Measurements from ENCODE around the gene LRRFIP2. TPM values are rescaled to one million over a fixed set of nuclear protein-coding genes. Genes with fewer than 3 reads are reported as not detected.

The LRRFIP2 gene
- total and polyA plus RNA-seq, 2 of the 8 experiments (the other 6 are each of a cell fraction or from before 2014, with no cell fraction given): 8.8 to 25.6 TPM

DNA sequence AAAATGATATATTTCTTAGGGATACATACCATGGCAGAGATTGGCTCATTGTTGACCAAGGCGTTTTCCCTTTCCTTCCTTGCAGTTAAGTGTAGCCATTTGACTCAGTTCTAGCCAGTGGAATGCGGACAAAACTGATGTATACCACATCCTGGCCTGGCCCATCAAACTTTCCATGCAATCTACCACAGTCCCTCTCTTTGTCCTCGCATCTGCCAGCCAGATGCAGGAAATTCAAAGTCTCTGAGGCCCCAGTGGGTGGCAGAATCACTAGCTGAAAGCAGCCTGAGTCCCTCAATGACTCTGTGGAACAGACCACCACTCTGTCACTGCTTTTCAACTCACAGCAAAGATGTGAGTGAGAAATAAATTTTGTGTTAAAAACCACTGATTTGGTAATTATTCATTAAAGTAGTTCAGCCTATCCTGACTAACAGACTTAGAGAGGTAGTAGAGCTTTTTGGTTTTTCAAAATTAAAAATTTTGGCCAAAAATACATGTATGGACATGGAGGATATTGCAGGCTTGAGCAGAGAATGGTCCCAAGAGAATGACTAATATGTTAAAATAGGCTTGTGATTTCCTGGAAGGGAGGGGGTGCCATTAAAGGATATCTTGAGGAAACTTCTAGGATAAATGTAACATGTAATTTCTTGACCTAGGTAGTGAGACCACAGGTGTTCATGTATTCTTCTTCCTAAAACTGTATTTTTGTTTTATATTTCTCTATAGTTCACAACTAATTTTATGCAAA lies 10.9 kb downstream of the LRRFIP2 start:
- no peak overlapping the region for H2BK15ac ChIP-seq (ENCODE audit: low read length)
- no peak overlapping the region for H2BK120ac ChIP-seq (replicated peaks; ENCODE audit: low read depth, low read length)
- H2BK5ac ChIP-seq (ENCODE audit: low read depth, low read length): no peak overlapping the region
- no peak overlapping the region for H3K56ac ChIP-seq (replicated peaks; ENCODE audit: insufficient read length, low read depth, low read length)
- no peak overlapping the region for H4K5ac ChIP-seq (ENCODE audit: insufficient read length, low read depth, low read length)
- no peaks in the 10 kb centered on the region for H3K27me3 ChIP-seq (replicated peaks in 1 of 4; ENCODE audit: control insufficient read depth in 3 of 4, extremely low read depth in 1 of 4, insufficient read depth in 3 of 4, low read length in 3 of 4)
- no peaks in the 10 kb centered on the region for H3K79me1 ChIP-seq (ENCODE audit: low read depth, low read length)
- no peaks in the 10 kb centered on the region; a peak in 1 of 7 replicates for H3K4me1 ChIP-seq (replicated peaks in 1 of 4; ENCODE audit: control insufficient read depth in 3 of 4, insufficient read depth in 4 of 4, low read length in 3 of 4)
- H2AFZ ChIP-seq (ENCODE audit: low read length): no peak overlapping the region
- H3K4ac ChIP-seq (replicated peaks; ENCODE audit: insufficient read length, low read depth, low read length): no peak overlapping the region
- POLR2A ChIA-PET (ENCODE audit: partially characterized antibody): interaction anchor here (0.9 kb wide), 1 partner anchor 189 kb away, joined by 3 read pairs; no protein-coding TSS in a partner anchor
- H3K9ac ChIP-seq (replicated peaks in 1 of 4; ENCODE audit: extremely low read depth in 1 of 4, low read depth in 3 of 4, low read length in 3 of 4): no peak overlapping the region
- H2AK5ac ChIP-seq (ENCODE audit: low read depth, low read length): no peak overlapping the region
- CTCF ChIA-PET (ENCODE audit: partially characterized antibody): interaction anchor here (1.1 to 1.7 kb wide), 2 partner anchors 21 to 50 kb away, joined by 3 read pairs; no protein-coding TSS in a partner anchor
- H3K4me2 ChIP-seq (ENCODE audit: insufficient read depth in 1 of 2, low read depth in 2 of 2, low read length in 2 of 2): no peak overlapping the region
- no peak for FAIRE-seq
- no peak overlapping the region for H3K4me3 ChIP-seq (ENCODE audit: extremely low read depth in 1 of 4, insufficient read depth in 2 of 4, low read depth in 3 of 4, low read length in 4 of 4)
- TF ChIP-seq TEAD4 (IDR thresholded peaks at IDR 0.05; ENCODE audit: low read depth, low read length): 0 out of 2 replicates have a peak, but pooled peaks have one; percentile 41
- no peak for TF ChIP-seq POLR2AphosphoS5 (IDR thresholded peaks at IDR 0.05; ENCODE audit: low read depth, low read length)
- no peak for TF ChIP-seq TCF12 (IDR thresholded peaks at IDR 0.05; ENCODE audit: low read depth, low read length)
- H4K20me1 ChIP-seq (replicated peaks in 1 of 2; ENCODE audit: control insufficient read depth in 1 of 2, insufficient read depth in 2 of 2, low read length in 2 of 2): peaks cover 0 to 3% of the 10 kb centered on the region in 2 experiments
- H3K18ac ChIP-seq (ENCODE audit: extremely low read depth, low read length): no peak overlapping the region
- H3K14ac ChIP-seq (ENCODE audit: insufficient read length): no peak overlapping the region
- H2BK20ac ChIP-seq (ENCODE audit: low read length): no peak overlapping the region
- no peak overlapping the region for H3K23ac ChIP-seq (ENCODE audit: insufficient read length)
- H3K27ac ChIP-seq (ENCODE audit: low read depth, low read length): no peak overlapping the region
- DNase-seq (ENCODE audit: low read depth in 1 of 2, low spot score in 2 of 2): no peak
- H3K23me2 ChIP-seq (ENCODE audit: low read depth, low read length): no peaks in the 10 kb centered on the region
- H4K91ac ChIP-seq (replicated peaks; ENCODE audit: insufficient read length, low read length): no peak overlapping the region
- H2BK12ac ChIP-seq (ENCODE audit: low read depth, low read length): no peak overlapping the region
- H3K36me3 ChIP-seq (ENCODE audit: control insufficient read depth in 2 of 4, insufficient read depth in 4 of 4, low read length in 3 of 4): no peaks in the 10 kb centered on the region; a peak in 1 of 8 replicates
- no peak overlapping the region for H4K8ac ChIP-seq (ENCODE audit: extremely low read depth, insufficient read depth, low read length)
- 62% methylated on average over 3 of the region's 3 CpGs; no CpG with 5 or more reads in 1 of the 2 experiments for WGBS, 2 experiments (ENCODE audit: extremely low coverage in 1 of 2, insufficient coverage in 1 of 2, insufficient read length in 1 of 2, insufficient replicate concordance in 2 of 2, low coverage in 1 of 2, low lambda C conversion rate in 2 of 2, missing lambda C conversion rate in 1 of 2)
- H3K9me3 ChIP-seq (ENCODE audit: insufficient read depth in 2 of 2, low read depth in 1 of 2, low read length in 1 of 2): no peaks in the 10 kb centered on the region
- no peaks in the 10 kb centered on the region for H3K79me2 ChIP-seq (ENCODE audit: control insufficient read depth in 1 of 2, insufficient read depth in 2 of 2, low read length in 2 of 2)
